ENCODE results near the gene KCNJ1. TPM values are rescaled to one million over a fixed set of nuclear protein-coding genes. Genes with fewer than 3 reads are reported as not detected.
A peak's percentile ranks its signal among the peaks of the same experiment; 100 is the strongest.

Gene KCNJ1
- total RNA-seq, 2 experiments from 2014 or later: 0.06 to 0.11 TPM

- Histone ChIP-seq H3K4me3 (ENCODE audit: low read depth, low read length, poor library complexity, severe bottlenecking) (no peak overlapping the region), H3K4me1 (ENCODE audit: insufficient read depth, low read length, poor library complexity, severe bottlenecking) (no peaks in the 10 kb centered on the region), H3K9me3 (ENCODE audit: low read length) (no peaks in the 10 kb centered on the region), H4K20me1 (ENCODE audit: insufficient read depth, low read length) (no peaks in the 10 kb centered on the region), H3K36me3 (ENCODE audit: insufficient read depth, low read length) (no peaks in the 10 kb centered on the region), H3K4me2 (ENCODE audit: low read length) (no peak overlapping the region), H3K27ac (ENCODE audit: low read depth, low read length, poor library complexity, severe bottlenecking) (no peak overlapping the region), H3K9me2 (ENCODE audit: insufficient read depth, low read length) (no peaks in the 10 kb centered on the region), H2AFZ (ENCODE audit: low read length) (no peak overlapping the region), H3K79me2 (ENCODE audit: insufficient read depth, low read depth, low read length) (no peaks in the 10 kb centered on the region)
- intact Hi-C loops (cut with micrococcal nuclease; ENCODE audit: unreplicated experiment): loop anchor here (1.0 to 2.0 kb wide), 2 partner anchors 71 to 446 kb away; no protein-coding TSS in a partner anchor
- peak; percentile 67 for DNase-seq (ENCODE audit: low spot score)
- ChIA-PET CTCF (ENCODE audit: unreplicated experiment) (interaction anchor here (0.8 kb wide), 2 partner anchors 72 to 73 kb away, joined by 4 to 5 read pairs; no protein-coding TSS in a partner anchor), POLR2A (interaction anchor here (0.9 kb wide), 1 partner anchor 783 kb away, joined by 3 read pairs; no protein-coding TSS in a partner anchor)
- TF ChIP-seq EZH2phosphoT487 (IDR thresholded peaks at IDR 0.05; ENCODE audit: borderline replicate concordance, low read depth, low read length): no peak
- TF ChIP-seq, protein P1, sequence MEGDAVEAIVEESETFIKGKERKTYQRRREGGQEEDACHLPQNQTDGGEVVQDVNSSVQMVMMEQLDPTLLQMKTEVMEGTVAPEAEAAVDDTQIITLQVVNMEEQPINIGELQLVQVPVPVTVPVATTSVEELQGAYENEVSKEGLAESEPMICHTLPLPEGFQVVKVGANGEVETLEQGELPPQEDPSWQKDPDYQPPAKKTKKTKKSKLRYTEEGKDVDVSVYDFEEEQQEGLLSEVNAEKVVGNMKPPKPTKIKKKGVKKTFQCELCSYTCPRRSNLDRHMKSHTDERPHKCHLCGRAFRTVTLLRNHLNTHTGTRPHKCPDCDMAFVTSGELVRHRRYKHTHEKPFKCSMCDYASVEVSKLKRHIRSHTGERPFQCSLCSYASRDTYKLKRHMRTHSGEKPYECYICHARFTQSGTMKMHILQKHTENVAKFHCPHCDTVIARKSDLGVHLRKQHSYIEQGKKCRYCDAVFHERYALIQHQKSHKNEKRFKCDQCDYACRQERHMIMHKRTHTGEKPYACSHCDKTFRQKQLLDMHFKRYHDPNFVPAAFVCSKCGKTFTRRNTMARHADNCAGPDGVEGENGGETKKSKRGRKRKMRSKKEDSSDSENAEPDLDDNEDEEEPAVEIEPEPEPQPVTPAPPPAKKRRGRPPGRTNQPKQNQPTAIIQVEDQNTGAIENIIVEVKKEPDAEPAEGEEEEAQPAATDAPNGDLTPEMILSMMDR (conservative IDR thresholded peaks at IDR 0.05; ENCODE audit: low read length): peak; percentile 90
- no TSS peak for BruUV-seq (replicated peaks)
These were observed 17.7 kb upstream of the KCNJ1 start for GRCh38 chr11:128884703-128885338.

- CTCF ChIA-PET (ENCODE audit: unreplicated experiment): interaction anchor here (0.7 kb wide), 1 partner anchor 74 kb away, joined by 3 read pairs; no protein-coding TSS in a partner anchor
- Histone ChIP-seq H3K9me3 (ENCODE audit: low read length) (no peaks in the 10 kb centered on the region), H2AFZ (ENCODE audit: low read length) (no peak overlapping the region), H3K27ac (ENCODE audit: low read depth, low read length, poor library complexity, severe bottlenecking) (no peak overlapping the region), H3K4me2 (ENCODE audit: low read length) (no peak overlapping the region), H3K79me2 (ENCODE audit: insufficient read depth, low read depth, low read length) (no peaks in the 10 kb centered on the region), H3K4me1 (ENCODE audit: insufficient read depth, low read length, poor library complexity, severe bottlenecking) (no peaks in the 10 kb centered on the region), H3K4me3 (ENCODE audit: low read depth, low read length, poor library complexity, severe bottlenecking) (no peak overlapping the region), H3K36me3 (ENCODE audit: insufficient read depth, low read length) (no peaks in the 10 kb centered on the region), H4K20me1 (ENCODE audit: insufficient read depth, low read length) (no peaks in the 10 kb centered on the region), H3K9me2 (ENCODE audit: insufficient read depth, low read length) (no peaks in the 10 kb centered on the region)
- BruUV-seq (replicated peaks): no TSS peak
- TF ChIP-seq, protein P1 (conservative IDR thresholded peaks at IDR 0.05; ENCODE audit: low read length): no peak
- TF ChIP-seq EZH2phosphoT487 (IDR thresholded peaks at IDR 0.05; ENCODE audit: borderline replicate concordance, low read depth, low read length): no peak
- DNase-seq (ENCODE audit: low spot score): no peak
- intact Hi-C loops (cut with micrococcal nuclease; ENCODE audit: unreplicated experiment): loop anchor here (1.0 to 2.0 kb wide), 2 partner anchors 72 to 447 kb away; no protein-coding TSS in a partner anchor
- POLR2A ChIA-PET: no interaction called here
These were observed 17.0 kb upstream of the KCNJ1 start for GRCh38 chr11:128884054-128884453.

GRCh38 chr11:128882451-128882850, 15.4 kb upstream of the KCNJ1 start:
- intact Hi-C loops (cut with micrococcal nuclease; ENCODE audit: unreplicated experiment): no loop called here
- CTCF ChIA-PET (ENCODE audit: unreplicated experiment): no interaction called here

More at GRCh38 chr11:128882451-128882850, 15.4 kb upstream of the KCNJ1 start:
- Histone ChIP-seq H3K36me3 (ENCODE audit: insufficient read depth, low read length) (no peaks in the 10 kb centered on the region), H3K4me1 (ENCODE audit: insufficient read depth, low read length, poor library complexity, severe bottlenecking) (no peaks in the 10 kb centered on the region), H3K9me2 (ENCODE audit: insufficient read depth, low read length) (no peaks in the 10 kb centered on the region), H3K79me2 (ENCODE audit: insufficient read depth, low read depth, low read length) (no peaks in the 10 kb centered on the region), H3K4me2 (ENCODE audit: low read length) (no peak overlapping the region), H3K9me3 (ENCODE audit: low read length) (no peaks in the 10 kb centered on the region), H2AFZ (ENCODE audit: low read length) (no peak overlapping the region), H3K4me3 (ENCODE audit: low read depth, low read length, poor library complexity, severe bottlenecking) (no peak overlapping the region), H4K20me1 (ENCODE audit: insufficient read depth, low read length) (no peaks in the 10 kb centered on the region), H3K27ac (ENCODE audit: low read depth, low read length, poor library complexity, severe bottlenecking) (no peak overlapping the region)
- TF ChIP-seq, protein P1 (conservative IDR thresholded peaks at IDR 0.05; ENCODE audit: low read length): no peak
- TF ChIP-seq EZH2phosphoT487 (IDR thresholded peaks at IDR 0.05; ENCODE audit: borderline replicate concordance, low read depth, low read length): no peak
- POLR2A ChIA-PET: no interaction called here
- DNase-seq (ENCODE audit: low spot score): no peak
- no TSS peak for BruUV-seq (replicated peaks)
